Thyroid gland (tissue), 4 donors: ENCODE data around the gene PLA2G2D. TPM values are rescaled to one million over a fixed set of nuclear protein-coding genes. Genes with fewer than 3 reads are reported as not detected.

ENCODE experiments used
- DNase-seq, 2 donors: peaks; one replicate each; pipeline ENCODE4 v3.0.0-alpha.2; 2019
- H3K27ac ChIP-seq, 3 donors: fragments of 200-600 bp; sonication (generic); 1 replicate in 2 of 3; 2 replicates in 1 of 3; pipeline ENCODE4 v1.5.1; 2016 to 2019; ENCODE audit warnings: mild to moderate bottlenecking in 1 of 3, moderate library complexity in 1 of 3
- H3K27me3 ChIP-seq: fragments of 200-600 bp; sonication (generic); one replicate; pipeline ENCODE4 v1.5.1; 2019
- H3K36me3 ChIP-seq, 2 donors: fragments of 200-600 bp; sonication (generic); one replicate each; pipeline ENCODE4 v1.5.1; 2016 to 2019
- H3K4me1 ChIP-seq, 2 donors: fragments of 200-600 bp; sonication (generic); one replicate each; pipeline ENCODE4 v1.5.1; 2017 to 2019
- H3K4me3 ChIP-seq, 3 donors: fragments of 200-600 bp; sonication (generic); replicated peaks in 1 of 3; 1 replicate in 2 of 3; 2 replicates in 1 of 3; pipeline ENCODE4 v1.5.1; 2016; ENCODE audit warnings: mild to moderate bottlenecking in 1 of 3
- H3K9me3 ChIP-seq: fragments of 200-600 bp; sonication (generic); one replicate; pipeline ENCODE4 v1.5.1; 2017
- CTCF ChIP-seq, 6 experiments: fragments of 200-600 bp in 3 of 6; fragments of 450-650 bp in 3 of 6; sonication (generic) in 3 of 6; IDR thresholded peaks; one replicate each; pipeline ENCODE4 v1.5.1; 2016 to 2019; ENCODE audit warnings: antibody characterized with exemption in 6 of 6, mild to moderate bottlenecking in 2 of 6, inconsistent platforms in 1 of 6, moderate library complexity in 1 of 6
- POLR2A ChIP-seq, 2 donors: fragments of 450-650 bp; IDR thresholded peaks; one replicate each; pipeline ENCODE4 v1.6.1; 2017; ENCODE audit warnings: antibody characterized with exemption in 2 of 2, mild to moderate bottlenecking in 2 of 2, moderate library complexity in 1 of 2
- WGBS, 2 donors: methylation state at CpG; one replicate each; pipeline ENCODE4 v1.1.5; 2017; 5-methylcytosine and 5-hydroxymethylcytosine counted together
- intact Hi-C: fragments of 100-400 bp; cut with DNase I; formaldehyde crosslinking; loops from one replicate; pipeline ENCODE4 v1.15.1; 2023
- total RNA-seq, 4 donors: library from RNA; depleted of rRNA; stranded (reverse); fragments of >200 nt; gene quantifications; one replicate each; pipeline ENCODE4 v1.2.3, GENCODE V29; 2016

The PLA2G2D gene
- total RNA-seq, 4 donors from 2014 or later, result not detected

GRCh38 chr1:20149601-20150325 is 30.4 kb upstream of the PLA2G2D start:
- intact Hi-C loops, result loop anchor here (5.0 kb wide), 1 partner anchor 232 kb away; no protein-coding TSS in a partner anchor
- H3K4me1 ChIP-seq, result peaks cover 4 to 10% of the 10 kb centered on the region in 2 donors
- no peaks in the 10 kb centered on the region for H3K9me3 ChIP-seq
- H3K27me3 ChIP-seq, result no peaks in the 10 kb centered on the region
- no peaks in the 10 kb centered on the region for H3K36me3 ChIP-seq
- H3K4me3 ChIP-seq, result no peak overlapping the region
- no peak for TF ChIP-seq POLR2A (IDR thresholded peaks at IDR 0.05)
- no peak for TF ChIP-seq CTCF (IDR thresholded peaks at IDR 0.05)
- DNase-seq, result no peak
- 87 to 94% methylated on average over 14 to 26 of the region's 27 CpGs for WGBS, 2 donors
- H3K27ac ChIP-seq, result no peak overlapping the region

- Histone ChIP-seq H3K27ac (no peak overlapping the region), H3K36me3 (no peaks in the 10 kb centered on the region), H3K4me1 (peaks cover 4 to 10% of the 10 kb centered on the region in 2 donors), H3K27me3 (no peaks in the 10 kb centered on the region), H3K9me3 (no peaks in the 10 kb centered on the region), H3K4me3 (no peak overlapping the region)
- intact Hi-C loops, result no loop called here
- TF ChIP-seq POLR2A (IDR thresholded peaks at IDR 0.05) (no peak), CTCF (IDR thresholded peaks at IDR 0.05) (no peak)
- no peak for DNase-seq
- 87 to 90% methylated on average over 10 to 12 of the region's 13 CpGs for WGBS, 2 donors
Observed at GRCh38 chr1:20148571-20149500, 29.5 kb upstream of the PLA2G2D start.

- intact Hi-C loops, result no loop called here
- no peak for TF ChIP-seq POLR2A (IDR thresholded peaks at IDR 0.05)
- TF ChIP-seq CTCF (IDR thresholded peaks at IDR 0.05), result no peak
- H3K4me1 ChIP-seq, result peaks cover 4 to 10% of the 10 kb centered on the region in 2 donors
- H3K36me3 ChIP-seq, result no peaks in the 10 kb centered on the region
- 86 to 100% methylated on average over 2 to 13 of the region's 13 CpGs for WGBS, 2 donors
- H3K9me3 ChIP-seq, result no peaks in the 10 kb centered on the region
- H3K4me3 ChIP-seq, result no peak overlapping the region
- no peak for DNase-seq
- H3K27ac ChIP-seq, result no peak overlapping the region
- no peaks in the 10 kb centered on the region for H3K27me3 ChIP-seq
Observed at GRCh38 chr1:20147846-20148570, 28.7 kb upstream of the PLA2G2D start.

GRCh38 chr1:20143734-20144565 is 24.6 kb upstream of the PLA2G2D start:
- WGBS, 2 donors, result 63 to 69% methylated on average over 13 of the region's 13 CpGs
- Histone ChIP-seq H3K4me3 (no peak overlapping the region), H3K27ac (no peak overlapping the region), H3K36me3 (no peaks in the 10 kb centered on the region), H3K9me3 (no peaks in the 10 kb centered on the region), H3K4me1 (no peaks in the 10 kb centered on the region), H3K27me3 (no peaks in the 10 kb centered on the region)
- no peak for DNase-seq
- intact Hi-C loops, result no loop called here
- TF ChIP-seq CTCF (IDR thresholded peaks at IDR 0.05) (no peak), POLR2A (IDR thresholded peaks at IDR 0.05) (no peak)
